GM23248 (cell line): ENCODE data around the gene NSG2. TPM values are rescaled to one million over a fixed set of nuclear protein-coding genes. Genes with fewer than 3 reads are reported as not detected.
"Not testable (repeated sequence)": the region's sequence is repeated elsewhere in the genome, so short reads cannot be mapped to it uniquely, and the experiment has no call there.

Experiments
- DNase-seq: peaks from one replicate; pipeline ENCODE4 v3.0.0-alpha.2; 2015
- H2AFZ ChIP-seq: fragments of 200-600 bp; sonication (generic); 2 replicates; pipeline ENCODE4 v1.6.1; 2016; ENCODE audit warnings: antibody characterized with exemption
- H3F3A ChIP-seq: fragments of 200-600 bp; sonication (generic); 2 replicates; pipeline ENCODE4 v1.6.1; 2016; ENCODE audit warnings: mild to moderate bottlenecking, antibody characterized with exemption, mixed run types; ENCODE audit not compliant: insufficient read depth
- H3K27ac ChIP-seq: fragments of 200-600 bp; sonication (generic); 2 replicates; pipeline ENCODE4 v1.5.1; 2016; ENCODE audit warnings: mild to moderate bottlenecking
- H3K27me3 ChIP-seq: fragments of 200-600 bp; sonication (generic); replicated peaks from 2 replicates; pipeline ENCODE4 v1.6.1; 2016; ENCODE audit warnings: mild to moderate bottlenecking; ENCODE audit not compliant: insufficient read depth
- H3K36me3 ChIP-seq: fragments of 200-600 bp; sonication (generic); 2 replicates; pipeline ENCODE4 v1.6.1; 2016; ENCODE audit warnings: low read depth, mild to moderate bottlenecking
- H3K4me1 ChIP-seq: fragments of 200-600 bp; sonication (generic); 2 replicates; pipeline ENCODE4 v1.6.1; 2016; ENCODE audit warnings: mild to moderate bottlenecking; ENCODE audit not compliant: insufficient read depth
- H3K4me2 ChIP-seq: fragments of 200-600 bp; sonication (generic); one replicate; pipeline ENCODE4 v1.6.1; 2016; ENCODE audit warnings: mild to moderate bottlenecking; ENCODE audit not compliant: unreplicated experiment
- H3K4me3 ChIP-seq: fragments of 200-600 bp; sonication (generic); 2 replicates; pipeline ENCODE4 v1.5.1; 2016; ENCODE audit warnings: mild to moderate bottlenecking
- H3K79me2 ChIP-seq: fragments of 200-600 bp; sonication (generic); 2 replicates; pipeline ENCODE4 v1.6.1; 2016; ENCODE audit warnings: mild to moderate bottlenecking; ENCODE audit not compliant: insufficient read depth
- H3K9ac ChIP-seq: fragments of 200-600 bp; sonication (generic); 2 replicates; pipeline ENCODE4 v1.6.1; 2016; ENCODE audit warnings: mild to moderate bottlenecking
- H3K9me2 ChIP-seq: fragments of 200-600 bp; sonication (generic); 2 replicates; pipeline ENCODE4 v1.6.1; 2016; ENCODE audit warnings: mixed run types, mild to moderate bottlenecking, moderate library complexity; ENCODE audit not compliant: insufficient read depth
- H3K9me3 ChIP-seq: fragments of 200-600 bp; sonication (generic); one replicate; pipeline ENCODE4 v1.6.1; 2017; ENCODE audit warnings: low read depth
- H4K20me1 ChIP-seq: fragments of 200-600 bp; sonication (generic); 2 replicates; pipeline ENCODE4 v1.6.0; 2016; ENCODE audit not compliant: insufficient read depth
- EZH2 ChIP-seq: fragments of 200-600 bp; sonication (generic); IDR thresholded peaks from 2 replicates; pipeline ENCODE4 v1.6.1; 2018; ENCODE audit warnings: antibody characterized with exemption, mild to moderate bottlenecking; ENCODE audit not compliant: insufficient read depth, poor library complexity, severe bottlenecking
- EZH2phosphoT487 ChIP-seq: fragments of 200-600 bp; sonication (generic); IDR thresholded peaks from 2 replicates; pipeline ENCODE4 v1.6.1; 2018; ENCODE audit warnings: antibody characterized with exemption, moderate library complexity, mild to moderate bottlenecking, low read depth; ENCODE audit not compliant: insufficient read depth
- WGBS, 2 experiments: methylation state at CpG; one replicate each; pipeline ENCODE4 v1.1.6; 2015 to 2017; ENCODE audit warnings: low lambda C conversion rate in 2 of 2, low coverage in 1 of 2; ENCODE audit errors: missing lambda C conversion rate in 2 of 2; 5-methylcytosine and 5-hydroxymethylcytosine counted together
- in situ Hi-C: fragments of 300-500 bp; cut with MboI; formaldehyde crosslinking; loops from 2 replicates; pipeline ENCODE4 v1.15.0; 2020
- polyA plus RNA-seq: library from polyadenylated mRNA; unstranded; fragments of >200 nt; fragmentation: Nextera tagmentation; extraction: Ambion mirVana; gene quantifications from 2 replicates; pipeline ENCODE4 v1.2.1, GENCODE V29; 2016
- total RNA-seq: library from RNA; depleted of rRNA; stranded (reverse); fragments of >200 nt; shearing (Covaris generic); gene quantifications from 2 replicates; pipeline ENCODE4 v1.2.3, GENCODE V29; 2014

Gene NSG2
- total and polyA plus RNA-seq, 2 experiments from 2014 or later = not detected

DNA sequence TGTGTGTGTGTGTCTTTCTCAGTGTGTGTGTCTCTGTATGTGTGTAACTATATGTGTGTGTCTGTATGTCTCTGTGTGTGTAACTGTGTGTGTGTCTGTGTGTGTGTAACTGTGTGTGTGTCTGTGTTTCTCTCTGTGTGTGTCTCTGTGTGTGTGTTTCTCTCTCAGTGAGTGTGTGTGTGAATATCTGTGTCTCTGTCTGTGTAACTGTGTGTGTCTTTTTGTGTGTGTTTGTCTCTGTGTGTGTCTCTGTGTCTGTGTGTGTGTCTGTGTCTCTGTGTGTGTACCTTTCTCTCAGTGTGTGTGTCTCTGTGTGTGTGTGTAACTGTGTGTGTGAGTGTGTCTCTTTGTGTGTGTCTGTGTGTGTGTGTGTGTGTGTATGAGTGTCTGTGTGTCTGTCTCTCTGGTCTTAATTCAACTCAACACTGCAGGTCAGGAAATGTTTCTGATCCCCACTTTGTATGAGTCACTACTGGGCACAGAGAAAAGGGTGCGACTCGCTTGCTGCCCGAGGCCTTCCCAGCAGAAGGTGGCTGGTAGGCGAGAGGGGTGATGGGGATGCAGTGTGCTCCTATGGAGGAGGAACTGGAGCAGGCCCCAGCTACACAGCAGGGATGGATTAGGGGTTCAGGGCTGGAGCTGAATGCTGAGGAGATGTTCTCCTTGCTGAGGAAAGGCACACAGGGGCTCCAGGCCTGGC lies 52.1 kb downstream of the NSG2 start:
- H3K9me2 ChIP-seq = no peaks in the 10 kb centered on the region
- no peaks in the 10 kb centered on the region for H3F3A ChIP-seq
- no peak overlapping the region for H3K4me3 ChIP-seq
- no peak overlapping the region for H2AFZ ChIP-seq
- H3K27me3 ChIP-seq = no peaks in the 10 kb centered on the region
- H3K9ac ChIP-seq = no peak overlapping the region
- H3K36me3 ChIP-seq = no peaks in the 10 kb centered on the region
- in situ Hi-C loops = no loop called here
- 37 to 43% methylated on average over 4 of the region's 4 CpGs for WGBS, 2 experiments
- peak; percentile 16 for DNase-seq
- H3K4me1 ChIP-seq = no peaks in the 10 kb centered on the region
- no peak overlapping the region for H3K4me2 ChIP-seq
- no peak overlapping the region for H3K27ac ChIP-seq
- H4K20me1 ChIP-seq = no peaks in the 10 kb centered on the region
- no peak for TF ChIP-seq EZH2
- no peak for TF ChIP-seq EZH2phosphoT487
- no peaks in the 10 kb centered on the region for H3K79me2 ChIP-seq
- H3K9me3 ChIP-seq = no peaks in the 10 kb centered on the region

- in situ Hi-C loops = no loop called here
- no peaks in the 10 kb centered on the region for H3K36me3 ChIP-seq
- no peaks in the 10 kb centered on the region for H3K9me2 ChIP-seq
- no peaks in the 10 kb centered on the region for H3K4me1 ChIP-seq
- H2AFZ ChIP-seq = no peak overlapping the region
- DNase-seq = no peak
- no peaks in the 10 kb centered on the region for H3K79me2 ChIP-seq
- H4K20me1 ChIP-seq = no peaks in the 10 kb centered on the region
- H3K27me3 ChIP-seq = no peaks in the 10 kb centered on the region
- H3F3A ChIP-seq = no peaks in the 10 kb centered on the region
- no peak overlapping the region for H3K4me3 ChIP-seq
- H3K9me3 ChIP-seq = no peaks in the 10 kb centered on the region
- H3K4me2 ChIP-seq = no peak overlapping the region
- TF ChIP-seq EZH2phosphoT487 (no peak), EZH2 (no peak)
- H3K9ac ChIP-seq = no peak overlapping the region
- no peak overlapping the region for H3K27ac ChIP-seq
- WGBS, 2 experiments = 41 to 44% methylated on average over 15 of the region's 15 CpGs
Observed at GRCh38 chr5:174098694-174099093, 53.2 kb downstream of the NSG2 start.

GRCh38 chr5:174100490-174100889 lies 55.0 kb downstream of the NSG2 start:
- WGBS, 2 experiments = 0 to 2% methylated on average over 5 of the region's 5 CpGs

DNA sequence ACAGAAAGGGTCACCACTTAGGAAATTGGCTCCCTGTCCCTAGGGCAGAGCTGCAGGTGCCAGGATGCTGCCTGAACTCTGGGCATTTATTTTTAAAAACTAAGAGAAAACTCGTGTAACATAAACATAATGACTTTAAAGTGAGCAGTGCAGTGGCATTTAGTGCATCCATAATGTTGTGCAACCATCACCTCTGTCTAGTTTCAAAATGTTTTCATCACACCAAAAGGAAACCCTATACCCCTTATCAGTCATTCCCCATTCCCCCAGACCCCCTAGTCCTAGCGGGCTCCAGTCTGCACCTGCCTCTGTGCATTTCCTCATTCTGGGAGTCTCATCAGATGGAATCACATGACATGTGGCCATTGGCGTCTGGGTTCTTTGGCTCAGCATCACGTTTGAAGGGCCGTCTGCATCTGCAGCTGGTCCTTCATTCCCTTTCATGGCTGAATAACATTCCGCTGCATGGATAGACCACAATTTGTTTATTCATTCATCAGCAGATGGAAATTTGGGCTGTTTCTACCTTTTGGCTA lies 55.8 kb downstream of the NSG2 start:
- Histone ChIP-seq H3K27ac (no peak overlapping the region), H4K20me1 (no peaks in the 10 kb centered on the region), H3K4me1 (no peaks in the 10 kb centered on the region), H3K9ac (no peak overlapping the region), H2AFZ (no peak overlapping the region), H3K79me2 (no peaks in the 10 kb centered on the region), H3K9me3 (no peaks in the 10 kb centered on the region), H3K27me3 (no peaks in the 10 kb centered on the region), H3F3A (no peaks in the 10 kb centered on the region), H3K4me3 (no peak overlapping the region), H3K9me2 (no peaks in the 10 kb centered on the region), H3K4me2 (no peak overlapping the region), H3K36me3 (no peaks in the 10 kb centered on the region)
- in situ Hi-C loops = no loop called here
- WGBS, 2 experiments = 22 to 24% methylated on average over 6 of the region's 6 CpGs
- TF ChIP-seq EZH2 = no peak
- TF ChIP-seq EZH2phosphoT487 = no peak
- no peak for DNase-seq

More at GRCh38 chr5:174100490-174100889, 55.0 kb downstream of the NSG2 start:
- no peaks in the 10 kb centered on the region for H4K20me1 ChIP-seq
- no peak overlapping the region for H3K9ac ChIP-seq
- no peak overlapping the region for H2AFZ ChIP-seq
- no peak for TF ChIP-seq EZH2phosphoT487
- no peak overlapping the region for H3K27ac ChIP-seq
- no peaks in the 10 kb centered on the region for H3K79me2 ChIP-seq
- no peaks in the 10 kb centered on the region for H3K9me2 ChIP-seq
- no peak overlapping the region for H3K4me3 ChIP-seq
- H3K9me3 ChIP-seq = no peaks in the 10 kb centered on the region
- in situ Hi-C loops = no loop called here
- H3K36me3 ChIP-seq = no peaks in the 10 kb centered on the region
- no peaks in the 10 kb centered on the region for H3K27me3 ChIP-seq
- DNase-seq = no peak
- H3K4me2 ChIP-seq = no peak overlapping the region
- no peaks in the 10 kb centered on the region for H3F3A ChIP-seq
- H3K4me1 ChIP-seq = no peaks in the 10 kb centered on the region

GRCh38 chr5:174102574-174102973 lies 57.1 kb downstream of the NSG2 start:
- H3F3A ChIP-seq, in situ Hi-C loops, H3K9ac ChIP-seq, H3K79me2 ChIP-seq, H3K9me3 ChIP-seq, H3K4me2 ChIP-seq, H3K36me3 ChIP-seq, H3K27me3 ChIP-seq, H3K4me1 ChIP-seq, H4K20me1 ChIP-seq, H3K27ac ChIP-seq, DNase-seq, H3K9me2 ChIP-seq, H3K4me3 ChIP-seq, H2AFZ ChIP-seq: not testable (repeated sequence)
- 22% methylated on average over 2 of the region's 2 CpGs for WGBS, 2 experiments
